ENCODE results near the gene ZNF26.
A peak's percentile ranks its signal among the peaks of the same experiment; 100 is the strongest.

ZNF26 gene

DNA sequence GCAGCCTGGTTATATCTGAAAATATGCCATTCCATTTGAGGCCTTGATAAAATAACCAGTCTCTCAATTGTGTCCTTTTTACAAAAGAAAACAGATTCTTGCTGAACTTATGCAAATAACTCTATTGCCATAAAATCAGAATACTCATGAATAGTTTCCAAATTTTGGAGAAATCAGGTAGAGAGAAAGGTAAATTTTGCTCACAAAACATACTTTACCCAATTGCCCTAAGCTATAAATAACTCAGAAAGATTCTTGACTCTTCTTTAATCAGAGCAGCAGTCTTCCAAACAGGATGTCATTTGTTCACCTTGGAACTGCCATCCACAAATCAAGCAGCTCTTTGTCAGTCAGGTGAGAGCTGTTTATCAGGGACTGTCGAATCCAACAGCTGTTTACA, 12.6 kb downstream of the ZNF26 start:
- Mint-ChIP-seq H3K27ac (no peak overlapping the region), H3K36me3 (ENCODE audit: low read depth) (peaks cover 88% of the 10 kb centered on the region), H3K27me3 (no peaks in the 10 kb centered on the region), H3K9me3 (peaks cover 40% of the 10 kb centered on the region), H3K4me3 (no peak overlapping the region), H3K4me1 (ENCODE audit: low read depth) (no peaks in the 10 kb centered on the region)

DNA sequence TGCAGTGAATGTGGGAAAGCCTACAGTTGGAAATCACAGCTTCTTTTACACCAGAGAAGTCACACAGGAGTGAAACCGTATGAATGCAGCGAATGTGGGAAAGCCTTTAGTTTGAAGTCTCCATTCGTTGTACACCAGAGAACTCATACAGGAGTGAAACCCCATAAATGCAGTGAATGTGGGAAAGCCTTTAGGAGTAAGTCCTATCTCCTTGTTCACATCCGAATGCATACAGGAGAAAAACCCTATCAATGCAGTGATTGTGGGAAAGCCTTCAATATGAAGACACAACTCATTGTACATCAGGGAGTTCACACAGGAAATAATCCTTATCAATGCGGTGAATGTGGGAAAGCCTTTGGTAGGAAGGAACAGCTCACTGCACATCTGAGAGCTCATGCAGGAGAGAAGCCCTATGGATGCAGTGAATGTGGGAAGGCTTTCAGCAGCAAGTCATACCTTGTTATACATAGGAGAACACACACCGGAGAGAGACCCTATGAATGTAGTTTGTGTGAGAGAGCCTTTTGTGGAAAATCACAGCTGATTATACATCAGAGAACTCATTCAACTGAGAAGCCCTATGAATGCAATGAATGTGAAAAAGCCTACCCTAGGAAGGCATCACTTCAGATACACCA, 24.6 kb downstream of the ZNF26 start:
- H3K4me3 Mint-ChIP-seq = no peak overlapping the region
- no peak overlapping the region for H3K27ac Mint-ChIP-seq

DNA sequence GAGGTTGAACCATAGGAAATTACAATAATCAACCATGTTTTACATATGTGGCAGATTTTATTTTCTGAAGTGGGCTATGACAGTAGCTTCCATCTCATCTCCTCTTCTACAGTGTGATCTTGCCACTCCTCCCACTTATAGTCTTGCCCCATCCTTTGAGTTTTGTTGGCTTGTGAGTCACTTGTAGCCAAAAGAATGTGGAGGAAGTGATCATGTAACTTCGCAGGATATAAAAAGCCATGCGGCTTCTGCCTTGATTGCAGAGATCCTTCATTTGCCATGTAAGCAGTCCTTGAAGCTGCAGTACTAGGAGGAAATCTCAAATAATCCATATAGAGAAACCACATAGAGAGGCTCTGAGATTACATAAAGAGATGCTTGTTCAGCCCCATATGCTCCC, 37.4 kb downstream of the ZNF26 start:
- Mint-ChIP-seq H3K9me3 (peaks cover 44% of the 10 kb centered on the region), H3K4me1 (ENCODE audit: low read depth) (no peaks in the 10 kb centered on the region), H3K27ac (no peak overlapping the region), H3K27me3 (no peaks in the 10 kb centered on the region), H3K4me3 (no peak overlapping the region), H3K36me3 (ENCODE audit: low read depth) (peaks cover 33% of the 10 kb centered on the region)

More for the DNA sequence above, 24.6 kb downstream of the ZNF26 start:
- H3K27me3 Mint-ChIP-seq = no peaks in the 10 kb centered on the region
- H3K4me1 Mint-ChIP-seq (ENCODE audit: low read depth) = no peaks in the 10 kb centered on the region
- H3K36me3 Mint-ChIP-seq (ENCODE audit: low read depth) = peaks cover 95% of the 10 kb centered on the region
- H3K9me3 Mint-ChIP-seq = peaks cover 38% of the 10 kb centered on the region

DNA sequence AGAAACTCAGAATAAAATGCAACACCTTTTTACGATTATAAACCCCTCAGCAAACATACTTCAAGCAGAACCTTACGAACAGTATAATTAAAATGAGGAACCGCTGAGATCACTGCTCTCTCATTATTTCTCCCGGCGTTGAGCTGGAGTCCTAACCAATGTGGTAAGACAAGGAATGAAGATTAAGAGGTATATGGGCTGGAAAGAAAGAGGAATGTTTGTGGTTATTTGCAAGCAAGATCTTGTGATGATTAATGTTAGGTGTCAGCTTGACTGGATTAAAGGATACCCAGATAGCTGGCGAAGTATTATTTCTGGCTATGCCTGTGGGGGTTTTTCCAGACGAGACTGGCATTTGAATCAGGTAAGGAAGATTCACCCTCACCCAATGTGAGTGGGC, 40.8 kb downstream of the ZNF26 start:
- Mint-ChIP-seq H3K4me3 (no peak overlapping the region), H3K4me1 (ENCODE audit: low read depth) (no peaks in the 10 kb centered on the region), H3K27me3 (no peaks in the 10 kb centered on the region), H3K9me3 (peaks cover 25% of the 10 kb centered on the region), H3K36me3 (ENCODE audit: low read depth) (peaks cover 16% of the 10 kb centered on the region), H3K27ac (no peak overlapping the region)

DNA sequence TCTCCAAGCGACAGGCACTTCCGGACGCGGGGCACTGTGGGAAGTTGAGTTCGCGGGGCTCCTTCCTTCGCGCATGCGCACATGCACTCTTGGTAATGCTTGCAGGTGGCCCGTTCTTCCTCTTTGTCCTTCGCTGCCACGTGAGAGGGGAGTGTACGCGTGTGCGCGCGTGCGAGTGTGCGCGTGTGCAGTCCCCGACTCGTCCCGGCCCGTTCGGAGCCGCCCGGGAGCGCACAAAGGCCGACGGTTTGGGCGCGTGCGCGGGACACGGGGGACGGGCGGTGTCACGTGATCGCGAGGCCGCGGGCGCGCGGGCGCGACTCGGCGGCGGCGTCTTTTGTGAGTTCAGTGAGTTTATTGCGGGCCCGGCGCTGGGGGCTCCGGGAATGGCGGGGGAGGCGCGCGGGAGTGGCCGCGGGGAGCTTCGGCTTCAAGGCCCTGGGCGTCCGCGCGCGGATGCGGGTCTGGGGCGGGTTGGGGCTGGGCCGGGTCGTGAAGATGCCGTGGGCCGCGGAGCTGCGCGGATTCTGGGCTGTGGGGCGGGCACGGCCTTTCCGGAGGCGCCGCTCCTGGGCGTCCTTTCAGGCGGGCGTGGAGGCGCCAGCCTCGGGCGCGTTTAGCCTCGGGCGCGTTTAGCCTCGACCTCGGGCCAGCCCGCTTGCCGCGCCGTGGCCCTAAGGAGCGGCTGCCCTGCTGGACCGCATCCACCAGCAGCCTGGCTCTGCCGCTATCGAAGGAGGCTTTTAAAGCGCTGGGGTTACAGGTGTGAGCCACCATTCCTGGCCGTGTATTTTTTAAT, 51.2 kb downstream of the ZNF26 start, which contains the start of gene ZNF84:
TSS of gene ZNF84 (plus strand) at position 303 of the 799 bp plus-strand sequence. CDS start 3,959 bp downstream, outside the sequence.
- Mint-ChIP-seq H3K9me3 (peaks cover 39% of the 10 kb centered on the region), H3K4me3 (peak within 1 kb of the TSS; percentile 88), H3K27ac (peak within 1 kb of the TSS; percentile 97), H3K4me1 (ENCODE audit: low read depth) (peaks cover 11% of the 10 kb centered on the region), H3K27me3 (no peaks in the 10 kb centered on the region), H3K36me3 (ENCODE audit: low read depth) (peaks cover 68% of the 10 kb centered on the region)

DNA sequence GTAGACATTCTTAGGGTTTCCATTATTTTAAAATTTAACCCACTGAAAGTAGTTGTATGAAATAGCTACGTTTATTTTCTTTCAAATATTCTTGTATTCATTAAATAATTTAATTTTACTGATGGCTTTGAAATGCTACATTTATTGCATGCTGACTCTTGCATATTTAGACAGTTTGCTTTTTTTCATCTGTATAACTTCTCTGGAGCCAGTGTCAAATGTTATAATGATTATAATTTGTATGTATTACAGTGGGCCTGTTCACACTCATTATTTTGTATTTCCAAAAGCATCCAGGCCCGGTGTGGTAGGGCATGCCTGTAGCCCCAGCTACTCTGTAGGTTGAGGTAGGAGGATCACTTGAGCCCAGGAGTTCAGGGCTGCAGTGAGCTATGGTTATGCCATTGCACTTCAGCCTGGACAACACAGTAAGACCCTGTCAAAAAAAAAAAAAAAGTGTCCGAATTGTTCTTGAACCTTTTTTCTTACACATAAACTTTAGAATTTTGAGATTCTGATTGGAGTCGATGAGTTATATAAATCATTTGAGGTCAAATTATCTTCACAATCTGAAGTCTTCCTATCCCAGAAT, 52.0 kb downstream of the ZNF26 start:
- H3K9me3 Mint-ChIP-seq = peaks cover 43% of the 10 kb centered on the region
- H3K27ac Mint-ChIP-seq = peak overlapping the region; percentile 97
- peaks cover 76% of the 10 kb centered on the region for H3K36me3 Mint-ChIP-seq (ENCODE audit: low read depth)
- peak overlapping the region; percentile 88 for H3K4me3 Mint-ChIP-seq
- peaks cover 11% of the 10 kb centered on the region for H3K4me1 Mint-ChIP-seq (ENCODE audit: low read depth)
- no peaks in the 10 kb centered on the region for H3K27me3 Mint-ChIP-seq

DNA sequence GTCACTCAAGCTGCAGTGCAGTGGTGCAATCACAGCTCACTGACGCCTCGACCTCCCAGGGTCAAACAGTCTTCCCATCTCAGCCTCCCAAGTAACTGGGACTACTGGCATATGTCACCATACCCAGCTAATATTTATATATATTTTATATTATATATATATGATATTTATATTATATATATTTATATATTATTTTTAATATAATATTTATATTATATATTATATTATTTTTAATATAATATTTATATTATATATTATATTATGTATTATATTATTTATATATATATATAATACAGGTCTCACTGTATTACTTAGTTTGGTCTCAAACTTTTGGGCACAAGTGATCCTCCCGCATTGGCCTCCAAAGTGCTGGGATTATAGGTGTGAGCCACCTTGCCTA, 60.5 kb downstream of the ZNF26 start:
- H3K36me3 Mint-ChIP-seq (ENCODE audit: low read depth) = peaks cover 99% of the 10 kb centered on the region
- H3K4me3 Mint-ChIP-seq = no peak overlapping the region
- peaks cover 67% of the 10 kb centered on the region for H3K9me3 Mint-ChIP-seq

DNA sequence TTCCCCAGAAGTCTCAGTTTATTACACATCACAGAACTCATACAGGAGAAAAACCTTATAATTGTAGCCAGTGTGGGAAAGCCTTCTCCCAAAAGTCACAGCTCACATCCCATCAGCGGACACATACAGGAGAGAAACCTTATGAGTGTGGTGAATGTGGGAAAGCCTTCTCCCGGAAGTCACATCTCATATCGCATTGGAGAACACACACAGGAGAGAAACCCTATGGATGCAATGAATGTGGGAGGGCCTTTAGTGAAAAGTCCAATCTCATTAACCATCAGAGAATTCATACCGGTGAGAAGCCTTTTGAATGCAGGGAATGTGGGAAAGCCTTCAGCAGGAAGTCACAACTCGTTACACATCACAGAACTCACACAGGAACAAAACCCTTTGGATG, 71.3 kb downstream of the ZNF26 start:
- Mint-ChIP-seq H3K4me1 (ENCODE audit: low read depth) (no peaks in the 10 kb centered on the region), H3K9me3 (peaks cover 52% of the 10 kb centered on the region), H3K36me3 (ENCODE audit: low read depth) (peaks cover 88% of the 10 kb centered on the region), H3K4me3 (no peak overlapping the region), H3K27me3 (no peaks in the 10 kb centered on the region), H3K27ac (no peak overlapping the region)

More for the DNA sequence above, 60.5 kb downstream of the ZNF26 start:
- no peaks in the 10 kb centered on the region for H3K4me1 Mint-ChIP-seq (ENCODE audit: low read depth)
- no peak overlapping the region for H3K27ac Mint-ChIP-seq
- H3K27me3 Mint-ChIP-seq = no peaks in the 10 kb centered on the region

DNA sequence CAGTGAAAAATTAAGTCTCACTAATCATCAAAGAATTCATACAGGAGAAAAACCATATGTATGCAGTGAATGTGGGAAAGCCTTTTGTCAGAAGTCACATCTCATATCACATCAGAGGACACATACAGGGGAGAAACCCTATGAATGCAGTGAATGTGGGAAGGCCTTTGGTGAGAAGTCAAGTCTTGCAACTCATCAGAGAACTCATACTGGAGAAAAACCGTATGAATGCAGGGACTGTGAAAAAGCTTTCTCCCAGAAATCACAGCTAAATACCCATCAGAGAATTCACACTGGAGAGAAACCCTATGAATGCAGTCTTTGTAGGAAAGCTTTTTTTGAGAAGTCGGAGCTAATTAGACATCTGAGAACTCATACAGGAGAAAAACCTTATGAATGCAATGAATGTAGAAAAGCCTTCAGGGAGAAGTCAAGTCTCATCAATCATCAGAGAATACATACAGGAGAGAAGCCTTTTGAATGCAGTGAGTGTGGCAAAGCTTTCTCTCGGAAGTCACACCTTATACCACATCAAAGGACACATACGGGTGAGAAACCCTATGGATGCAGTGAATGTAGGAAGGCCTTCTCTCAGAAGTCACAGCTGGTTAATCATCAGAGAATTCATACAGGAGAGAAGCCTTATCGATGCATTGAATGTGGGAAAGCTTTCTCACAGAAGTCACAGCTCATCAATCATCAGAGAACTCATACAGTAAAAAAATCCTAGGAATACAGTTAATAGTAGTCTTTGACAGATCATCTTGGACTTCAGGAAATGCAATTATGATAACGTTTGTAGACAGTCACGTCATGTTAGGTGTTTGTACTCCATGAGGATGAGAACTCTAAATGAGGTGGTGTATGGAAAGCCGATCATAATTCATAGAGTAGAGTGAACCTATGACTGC, 72.3 kb downstream of the ZNF26 start:
- Mint-ChIP-seq H3K9me3 (peaks cover 54% of the 10 kb centered on the region), H3K4me1 (ENCODE audit: low read depth) (no peaks in the 10 kb centered on the region), H3K4me3 (no peak overlapping the region), H3K27ac (no peak overlapping the region), H3K36me3 (ENCODE audit: low read depth) (peaks cover 88% of the 10 kb centered on the region), H3K27me3 (no peaks in the 10 kb centered on the region)

DNA sequence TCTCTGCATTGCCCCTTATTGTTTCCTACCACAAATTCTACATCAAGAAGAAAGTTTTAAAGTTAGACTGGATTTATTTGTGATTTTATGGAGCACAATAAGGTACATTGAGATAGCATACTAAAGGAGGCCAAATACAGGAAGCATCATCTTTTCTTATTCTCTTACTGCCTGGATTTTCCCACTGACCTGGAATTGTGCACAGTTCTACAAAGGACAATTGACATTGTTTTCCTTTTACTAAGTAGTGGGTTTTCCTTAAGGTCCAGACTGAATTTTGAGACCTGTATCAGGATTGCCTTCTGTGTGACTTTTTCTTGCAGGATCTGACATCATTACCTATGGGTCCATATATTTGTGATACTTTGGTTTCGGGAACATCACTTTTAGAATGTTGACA, 75.8 kb downstream of the ZNF26 start:
- Mint-ChIP-seq H3K4me1 (ENCODE audit: low read depth) (no peaks in the 10 kb centered on the region), H3K27ac (no peak overlapping the region), H3K4me3 (no peak overlapping the region), H3K27me3 (no peaks in the 10 kb centered on the region), H3K36me3 (ENCODE audit: low read depth) (peaks cover 68% of the 10 kb centered on the region), H3K9me3 (peaks cover 64% of the 10 kb centered on the region)

DNA sequence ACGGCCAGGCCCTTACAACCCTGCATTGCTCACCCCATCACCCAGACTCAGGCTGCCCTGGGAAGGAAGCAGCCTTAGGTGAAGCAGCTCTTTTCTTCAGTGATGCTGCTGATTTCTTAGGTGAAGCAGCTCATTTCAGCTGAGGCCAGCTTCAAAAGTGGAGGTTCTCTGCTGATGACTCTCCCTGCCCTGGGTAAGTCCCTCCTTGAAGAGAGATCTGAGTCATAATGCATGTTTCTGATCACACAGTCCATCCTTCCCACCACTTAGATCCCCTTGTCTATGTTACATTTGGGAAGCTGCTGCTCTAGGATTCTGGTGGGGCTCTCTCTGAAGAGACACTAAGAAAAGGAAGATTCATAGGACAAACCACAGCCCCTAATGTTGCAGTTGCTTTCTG, 77.4 kb downstream of the ZNF26 start:
- H3K36me3 Mint-ChIP-seq (ENCODE audit: low read depth) = peaks cover 60% of the 10 kb centered on the region
- H3K27ac Mint-ChIP-seq = no peak overlapping the region
- H3K9me3 Mint-ChIP-seq = peaks cover 58% of the 10 kb centered on the region
- H3K27me3 Mint-ChIP-seq = no peaks in the 10 kb centered on the region
- H3K4me3 Mint-ChIP-seq = no peak overlapping the region
- no peaks in the 10 kb centered on the region for H3K4me1 Mint-ChIP-seq (ENCODE audit: low read depth)

DNA sequence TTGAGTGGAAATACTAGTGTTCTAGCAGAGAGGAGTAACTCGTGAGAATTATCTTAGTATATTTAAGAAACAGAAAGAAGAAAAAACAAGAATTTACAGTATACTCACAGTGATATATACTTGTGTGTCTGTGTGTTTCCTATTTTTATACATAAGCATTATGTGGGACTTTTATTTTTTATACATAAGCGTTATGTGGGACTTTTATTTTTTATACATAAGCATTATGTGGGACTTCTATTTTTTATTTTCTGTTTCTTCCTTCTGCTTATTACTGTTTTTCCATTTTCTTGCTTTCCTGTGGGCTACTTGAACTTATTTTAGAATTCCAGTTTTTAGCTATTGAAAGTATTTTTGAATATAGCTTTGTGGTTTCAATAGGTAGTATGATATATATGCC, 87.7 kb downstream of the ZNF26 start:
- Mint-ChIP-seq H3K4me1 (ENCODE audit: low read depth) (no peaks in the 10 kb centered on the region), H3K27ac (no peak overlapping the region), H3K36me3 (ENCODE audit: low read depth) (peaks cover 27% of the 10 kb centered on the region), H3K4me3 (no peak overlapping the region), H3K27me3 (no peaks in the 10 kb centered on the region), H3K9me3 (peaks cover 35% of the 10 kb centered on the region)
